ENCODE results near the gene APLP2.
"Not testable (repeated sequence)": the region's sequence is repeated elsewhere in the genome, so short reads cannot be mapped to it uniquely, and the experiment has no call there.

Gene APLP2

GRCh38 chr11:130062026-130062425, 7.7 kb upstream of the APLP2 start:
- no peak for DNase-seq

DNA sequence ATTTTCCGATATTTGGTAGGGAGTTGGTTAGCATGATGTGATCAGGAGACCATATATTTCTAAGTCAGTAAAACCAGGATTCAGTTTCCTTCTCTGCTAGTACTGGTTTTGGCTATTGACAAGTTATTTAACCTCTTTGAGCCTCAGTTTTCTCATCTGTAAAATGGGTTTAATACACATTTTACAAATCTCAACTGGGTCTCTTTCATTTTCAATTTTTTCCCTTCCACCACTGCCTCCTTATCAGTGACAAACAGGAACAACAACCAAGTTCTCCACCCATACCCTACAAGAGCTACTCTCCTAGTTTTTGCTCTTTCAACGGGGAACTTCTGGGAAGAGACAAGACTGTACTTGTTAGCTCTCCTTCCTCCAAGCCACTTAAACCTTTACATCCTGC, 6.2 kb upstream of the APLP2 start:
- DNase-seq: no peak

GRCh38 chr11:130064596-130064995, 5.1 kb upstream of the APLP2 start:
- DNase-seq: no peak

DNA sequence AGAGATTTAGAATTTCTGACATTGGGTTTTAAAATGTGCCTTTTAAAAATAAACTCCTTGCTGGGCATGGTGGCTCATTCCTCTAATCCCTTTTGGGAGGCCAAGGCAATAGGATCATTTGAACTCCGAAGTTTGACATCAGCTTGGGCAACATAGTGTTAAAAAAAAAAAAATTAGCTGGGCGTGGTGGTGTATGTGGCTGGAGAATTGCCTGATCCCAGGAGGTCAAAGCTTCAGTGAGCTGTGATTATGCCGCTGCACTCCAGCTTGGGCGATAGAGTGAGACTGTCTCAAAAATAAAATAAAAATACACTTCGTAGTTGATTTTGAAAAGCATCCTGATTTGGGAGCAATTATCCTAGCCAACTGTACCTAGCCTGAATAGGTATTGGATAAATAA, 3.4 kb upstream of the APLP2 start:
- no peak for DNase-seq

- DNase-seq: no peak
Measured at GRCh38 chr11:130068546-130068985, 1.1 kb upstream of the APLP2 start.

- peak; percentile 32 for DNase-seq
Measured at GRCh38 chr11:130068986-130069658, 572 bp upstream of the APLP2 start.

GRCh38 chr11:130070109-130070845, 583 bp downstream of the APLP2 start:
- peak; percentile 48 for DNase-seq

DNA sequence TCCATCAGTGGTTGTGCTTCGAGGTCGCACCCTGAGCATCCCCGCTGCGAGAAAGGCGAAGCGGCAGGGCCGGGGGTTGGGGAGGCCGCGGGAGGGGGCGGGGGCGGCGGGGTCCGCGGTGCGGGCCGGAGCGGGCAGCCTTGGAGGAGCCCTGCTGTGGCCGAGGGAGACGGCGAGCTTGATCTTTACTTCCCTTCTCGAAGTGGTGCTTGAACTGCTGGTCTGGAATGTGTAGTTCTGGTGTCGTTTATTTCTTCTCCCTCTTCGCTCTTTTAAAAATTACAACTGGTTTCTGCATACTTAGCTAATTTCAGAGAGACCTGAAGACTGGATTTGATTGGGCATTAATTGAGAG, 1.1 kb downstream of the APLP2 start:
- DNase-seq: no peak

DNA sequence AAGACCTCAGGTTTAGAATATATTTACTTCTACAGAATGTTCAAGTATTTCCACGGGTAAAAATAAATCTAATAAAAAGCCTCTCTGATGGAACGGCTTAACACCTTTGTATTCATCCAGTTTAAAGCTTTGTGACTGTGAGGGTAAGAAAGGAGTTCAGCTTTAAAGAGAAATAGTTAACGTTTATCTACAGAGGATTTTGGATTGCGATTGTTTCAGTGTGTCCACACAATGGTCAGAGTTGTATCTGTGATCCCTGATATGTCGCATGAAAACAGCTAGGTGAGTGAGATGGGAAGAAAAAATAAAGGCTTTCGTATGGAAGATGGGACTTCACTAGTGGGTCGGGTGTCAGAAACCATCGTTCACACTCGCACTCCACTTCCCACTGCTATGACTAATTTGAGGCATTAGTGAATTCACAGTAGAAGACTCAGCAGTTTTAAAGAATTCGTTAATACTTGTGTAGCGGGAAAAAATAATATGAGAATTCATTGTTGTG, 1.6 kb downstream of the APLP2 start:
- DNase-seq: peak; percentile 11

DNA sequence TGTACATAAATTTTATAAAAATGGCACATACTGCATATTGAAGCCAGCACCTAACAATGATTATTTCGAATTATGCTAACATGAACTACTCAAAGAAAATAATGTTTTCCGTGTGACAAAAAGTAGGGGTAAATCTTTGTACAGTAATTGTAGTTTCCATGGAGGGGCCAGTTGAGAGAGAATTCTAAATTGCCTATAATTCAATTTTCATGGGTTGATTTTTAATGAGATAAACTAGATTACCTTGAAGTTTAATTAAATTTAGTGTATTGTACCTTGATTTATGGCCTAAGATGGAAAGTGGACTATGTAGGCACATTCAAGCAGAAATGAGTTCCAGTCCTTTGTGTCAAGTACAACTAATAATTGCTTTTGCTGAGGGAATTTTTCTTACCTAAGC, 5.0 kb downstream of the APLP2 start:
- no peak for DNase-seq

DNA sequence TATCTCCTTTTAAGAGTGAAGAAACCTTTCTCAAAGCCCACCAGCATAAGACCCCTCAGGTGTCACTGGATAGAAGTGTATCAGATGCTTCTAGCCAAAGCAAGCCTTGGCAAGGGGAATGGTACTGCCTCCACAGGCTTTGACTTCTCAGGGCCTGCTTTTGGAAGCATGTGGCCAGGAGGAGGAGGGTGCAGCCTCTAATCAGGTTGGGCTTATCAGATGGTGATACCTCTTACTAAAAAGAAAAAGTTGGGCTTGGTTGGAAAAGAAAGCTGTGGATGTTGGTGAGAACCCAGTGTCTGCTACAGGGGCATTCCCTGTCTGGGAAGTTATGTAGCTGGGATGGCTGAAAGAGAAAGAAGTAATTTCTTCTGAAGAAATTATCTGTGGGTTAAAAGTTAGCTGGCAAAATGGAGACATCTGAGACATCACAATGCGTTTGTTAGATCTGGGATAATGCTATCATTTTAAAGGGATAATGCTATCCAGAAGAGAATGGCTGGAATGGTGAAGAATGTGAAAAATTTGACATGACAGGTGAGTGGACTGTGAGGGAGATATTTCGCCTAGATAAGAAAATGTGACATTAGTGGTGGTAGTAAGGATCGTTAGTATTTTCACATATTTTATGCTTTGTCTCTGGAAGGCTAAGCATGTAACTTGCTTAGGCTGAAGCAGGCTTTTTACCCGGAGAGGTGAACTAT, 7.2 kb downstream of the APLP2 start:
- DNase-seq: no peak

DNA sequence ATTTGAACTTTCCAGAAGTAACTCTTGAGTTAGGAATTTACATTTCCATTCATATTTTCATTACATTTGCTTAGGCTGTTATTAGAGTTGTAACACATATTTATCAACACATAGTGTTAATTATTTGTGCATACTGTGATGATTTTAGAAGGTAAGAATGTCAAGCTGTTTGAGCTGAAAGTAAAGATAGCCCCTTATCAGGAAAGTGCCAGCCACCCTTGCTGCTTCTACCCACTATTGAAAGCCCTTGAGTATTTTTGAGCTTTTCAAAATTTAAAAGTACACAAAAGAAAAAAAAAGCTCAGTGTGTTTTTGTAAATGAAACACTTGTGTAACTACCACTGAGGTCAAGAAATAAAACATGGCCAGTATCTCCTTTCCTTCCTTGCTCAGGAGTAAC, 8.0 kb downstream of the APLP2 start:
- DNase-seq: no peak

- DNase-seq: no peak
Measured at GRCh38 chr11:130078080-130078479, 8.4 kb downstream of the APLP2 start.

GRCh38 chr11:130085671-130086290, 16.1 kb downstream of the APLP2 start:
- no peak for DNase-seq

DNA sequence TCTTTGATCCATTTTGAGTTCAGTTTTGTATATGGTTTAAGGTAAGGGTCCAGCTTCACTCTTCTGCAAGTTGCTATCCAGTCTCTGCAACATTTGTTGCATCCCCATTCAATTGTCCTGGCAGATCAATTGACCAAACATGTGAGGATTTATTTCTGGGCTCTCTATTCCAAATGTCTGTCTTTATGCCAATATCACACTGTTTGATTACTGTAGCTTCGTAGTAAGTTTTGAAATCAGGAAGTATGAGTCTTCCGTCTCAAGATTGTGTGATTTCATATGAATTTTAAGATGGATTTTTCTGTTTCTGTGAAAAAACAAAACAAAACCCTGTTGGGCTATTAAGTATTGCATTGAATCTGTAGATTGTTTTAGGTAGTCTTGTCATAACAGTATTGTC, 17.0 kb downstream of the APLP2 start:
- DNase-seq: no peak

DNA sequence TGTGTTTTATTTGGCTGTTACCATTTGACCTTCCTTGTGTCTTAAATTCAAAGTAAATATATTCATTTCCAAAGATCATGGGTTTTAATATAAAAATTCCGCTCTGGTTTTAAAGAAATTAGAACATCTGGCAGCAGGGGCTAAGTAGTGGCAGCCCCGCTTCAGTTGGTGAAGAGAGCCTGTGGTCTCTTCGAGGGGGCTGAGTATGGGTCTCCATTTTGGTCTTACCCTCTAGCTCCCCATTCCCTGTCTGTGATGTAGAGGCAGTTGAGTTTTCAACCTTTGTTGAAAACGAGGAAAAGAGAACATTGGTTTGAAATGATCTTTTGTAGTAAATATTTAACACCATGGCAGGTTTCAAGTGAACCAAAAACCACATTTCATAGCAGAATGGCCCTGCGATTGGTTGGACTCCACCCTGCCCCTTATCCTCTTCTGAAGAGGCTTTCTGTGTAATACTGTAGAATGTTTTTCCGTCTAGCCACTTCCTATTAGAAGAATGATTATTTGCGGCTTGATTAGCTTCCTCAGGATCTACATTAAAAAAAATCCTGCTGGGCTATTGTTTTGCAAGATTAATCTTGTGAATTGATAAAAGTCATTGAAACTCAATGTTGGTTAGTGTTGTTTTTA, 17.7 kb downstream of the APLP2 start:
- DNase-seq: no peak

- DNase-seq: no peak
Measured at GRCh38 chr11:130088217-130088616, 18.5 kb downstream of the APLP2 start.

DNA sequence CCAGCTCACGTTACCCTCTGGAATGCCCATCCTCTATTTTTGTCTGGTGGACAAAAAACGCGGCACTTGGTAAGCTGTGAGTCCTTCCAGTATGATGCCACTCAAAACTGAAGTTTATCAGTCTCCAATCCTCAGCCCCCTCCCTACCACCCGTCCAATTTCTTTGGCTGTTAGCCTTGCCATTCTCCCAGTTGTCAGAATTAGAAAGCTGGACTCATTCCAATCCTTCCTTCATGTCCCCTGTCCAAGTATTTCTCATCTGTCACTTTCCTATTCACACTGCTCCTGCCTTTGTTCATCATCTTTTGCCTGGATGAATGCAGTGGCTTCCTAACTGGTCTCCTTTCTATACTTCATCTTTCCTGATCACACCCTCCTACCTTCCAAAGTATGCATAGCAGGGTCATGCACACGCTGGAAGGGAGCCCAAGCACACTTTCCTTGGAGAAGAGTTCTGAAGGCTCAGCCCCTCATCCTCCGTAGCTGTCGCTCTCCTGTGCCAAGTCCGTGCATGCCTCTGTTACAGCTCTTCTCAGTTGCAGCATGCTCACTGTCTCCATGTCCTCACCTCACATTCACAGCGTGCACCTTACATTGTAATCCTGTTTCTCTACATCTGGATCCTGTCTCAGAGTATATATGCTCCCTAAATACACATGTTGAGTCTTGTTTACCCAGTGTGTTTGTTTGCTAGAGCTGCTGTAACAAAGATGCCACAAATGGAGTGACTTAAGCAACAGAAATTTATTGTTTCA, 19.4 kb downstream of the APLP2 start:
- DNase-seq: no peak

DNA sequence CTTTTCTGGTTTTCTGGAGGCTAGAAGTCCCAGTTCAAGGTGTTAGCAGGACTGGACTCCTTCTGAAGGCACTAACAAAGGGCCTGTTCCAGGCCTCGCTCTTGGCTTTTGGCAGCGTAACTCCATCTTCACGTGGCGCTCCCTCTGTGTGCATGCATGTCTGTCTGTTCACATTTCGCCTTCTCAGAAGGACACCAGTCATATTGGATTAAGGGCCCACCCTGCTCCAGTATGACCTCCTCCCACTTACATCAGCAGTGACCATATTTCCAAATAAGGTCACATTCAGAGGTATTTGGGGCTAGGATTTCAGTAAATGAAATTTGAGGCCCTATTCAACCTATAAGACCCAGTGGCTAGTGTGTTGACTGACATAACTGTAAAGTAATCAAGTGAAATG, 20.0 kb downstream of the APLP2 start:
- no peak for DNase-seq

DNA sequence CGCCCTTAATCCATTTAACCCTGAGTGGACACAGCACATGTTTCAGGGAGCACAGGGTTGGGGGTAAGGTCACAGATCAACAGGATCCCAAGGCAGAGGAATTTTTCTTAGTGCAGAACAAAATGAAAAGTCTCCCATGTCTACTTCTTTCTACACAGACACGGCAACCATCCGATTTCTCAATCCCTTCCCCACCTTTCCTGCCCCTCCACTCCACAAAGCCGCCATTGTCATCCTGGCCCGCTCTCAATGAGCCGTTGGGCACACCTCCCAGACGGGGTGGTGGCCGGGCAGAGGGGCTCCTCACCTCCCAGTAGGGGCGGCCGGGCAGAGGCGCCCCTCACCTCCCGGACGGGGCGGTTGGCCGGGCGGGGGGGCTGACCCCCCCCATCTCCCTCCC, 20.8 kb downstream of the APLP2 start:
- not testable (repeated sequence) for DNase-seq

- DNase-seq: not testable (repeated sequence)
Measured at GRCh38 chr11:130091169-130091568, 21.5 kb downstream of the APLP2 start.

DNA sequence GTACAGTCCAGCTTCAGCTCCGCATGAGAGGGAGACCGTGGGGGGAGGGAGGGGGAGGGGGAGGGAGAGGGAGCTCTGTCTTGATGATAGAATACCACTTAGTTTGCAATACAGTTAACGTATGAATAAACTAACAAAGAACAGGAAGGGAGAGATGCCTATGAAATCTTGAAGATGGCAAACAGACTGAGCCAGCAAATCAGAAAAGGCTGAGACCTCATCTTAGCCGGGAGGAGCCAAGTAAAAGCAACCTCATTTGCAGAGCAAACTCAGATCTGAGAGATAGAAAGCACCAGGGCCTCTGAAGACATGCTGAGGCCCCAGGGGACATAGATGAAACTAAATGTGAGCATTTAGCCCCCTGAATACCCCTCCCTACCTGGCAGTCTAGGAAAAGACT, 23.0 kb downstream of the APLP2 start:
- no peak for DNase-seq
